GM20000 (cell line): Measurements from ENCODE around the gene KCNMA1.

Source experiments
- DNase-seq: peaks from one replicate; pipeline ENCODE4 v3.0.0; 2012; ENCODE audit warnings: low spot score
- CTCF ChIP-seq: IDR thresholded peaks from 2 replicates; pipeline ENCODE4 v1.5.1; 2012; ENCODE audit warnings: mild to moderate bottlenecking, control low read depth; ENCODE audit errors: extremely low read depth, missing control alignments

KCNMA1 gene

DNA sequence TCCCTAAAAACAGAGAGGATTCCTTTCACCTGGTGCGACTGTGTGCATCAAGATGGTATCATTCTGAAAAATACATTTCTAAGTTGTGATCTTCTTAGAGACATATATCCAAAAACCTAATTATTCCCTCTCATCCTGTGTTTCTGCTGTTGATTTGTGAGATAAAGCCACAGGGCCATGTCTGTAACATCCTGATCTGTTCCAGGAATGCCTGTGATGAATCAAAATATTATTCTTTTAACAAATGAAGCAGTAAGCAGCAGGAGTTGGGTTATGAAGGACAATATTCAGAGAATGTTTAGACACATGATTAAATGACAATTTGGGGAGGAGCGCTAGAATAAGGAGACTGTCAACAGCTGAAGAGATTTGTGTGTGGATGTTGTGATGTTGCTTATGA is 731.4 kb downstream of the KCNMA1 start:
- DNase-seq = no peak
- no peak for TF ChIP-seq CTCF

DNA sequence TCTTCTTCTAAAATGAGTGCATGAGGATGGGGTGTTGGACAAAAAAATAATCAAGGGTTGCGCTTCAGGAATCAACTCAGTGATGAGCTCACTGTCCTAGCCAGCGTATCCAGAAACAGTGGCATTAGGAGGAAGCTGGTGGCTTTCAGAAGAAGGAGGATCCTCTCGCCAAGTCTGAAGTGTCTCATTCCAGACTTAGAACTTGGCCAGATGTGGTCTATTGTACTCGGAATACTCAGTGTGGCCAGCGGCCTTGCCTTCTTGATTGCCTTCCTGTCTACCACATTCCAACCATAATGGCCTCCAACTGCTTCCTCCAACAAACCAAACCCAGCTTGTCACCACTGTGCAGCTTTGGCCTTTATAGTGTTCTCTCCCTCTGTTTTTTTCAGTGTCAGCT is 732.4 kb downstream of the KCNMA1 start:
- TF ChIP-seq CTCF = no peak
- DNase-seq = no peak

- TF ChIP-seq CTCF = no peak
Observed at GRCh38 chr10:76903387-76903945, 734.1 kb downstream of the KCNMA1 start.

DNA sequence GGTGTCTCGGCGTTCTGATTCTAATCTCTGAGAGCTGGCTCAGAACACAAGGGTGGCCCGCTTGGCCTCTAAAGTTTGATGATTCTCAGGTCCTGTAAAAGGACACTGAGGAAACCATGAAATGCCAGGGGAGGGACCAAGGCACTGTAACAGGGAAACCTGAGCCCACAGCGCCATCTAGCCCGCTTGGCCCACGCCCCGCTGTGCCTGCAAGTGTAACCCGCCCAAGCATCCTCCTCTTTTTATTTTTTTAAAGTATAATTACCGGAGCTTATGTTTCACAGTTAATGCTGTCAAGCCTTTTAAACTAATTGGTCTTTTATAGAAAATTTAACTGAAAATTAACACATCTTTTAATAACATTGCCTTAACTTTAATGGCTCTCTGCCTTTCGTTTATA is 734.7 kb downstream of the KCNMA1 start:
- no peak for DNase-seq
- no peak for TF ChIP-seq CTCF

More at GRCh38 chr10:76903387-76903945, 734.1 kb downstream of the KCNMA1 start:
- no peak for DNase-seq

DNA sequence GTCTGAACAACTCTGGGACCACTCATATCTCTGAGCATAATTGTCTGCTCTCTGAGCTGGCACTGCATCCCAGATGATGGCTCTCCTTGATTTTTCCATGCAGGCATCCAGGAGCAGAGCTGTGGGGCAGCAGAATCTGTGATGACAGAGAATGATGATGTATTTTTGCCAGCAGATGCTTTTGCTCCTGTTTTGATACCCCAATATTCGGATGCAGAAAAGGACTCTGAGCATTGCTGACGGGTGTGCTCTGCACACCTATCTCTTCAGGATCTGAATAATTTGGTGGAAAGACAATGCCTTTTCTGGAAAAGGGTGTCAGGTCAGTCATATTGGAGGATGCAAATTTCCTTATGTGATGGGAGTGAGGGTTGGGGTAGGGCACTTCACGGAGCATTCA is 735.9 kb downstream of the KCNMA1 start:
- DNase-seq = no peak
- TF ChIP-seq CTCF = no peak

GRCh38 chr10:76899490-76899889 is 738.1 kb downstream of the KCNMA1 start:
- TF ChIP-seq CTCF = no peak
- DNase-seq = no peak

DNA sequence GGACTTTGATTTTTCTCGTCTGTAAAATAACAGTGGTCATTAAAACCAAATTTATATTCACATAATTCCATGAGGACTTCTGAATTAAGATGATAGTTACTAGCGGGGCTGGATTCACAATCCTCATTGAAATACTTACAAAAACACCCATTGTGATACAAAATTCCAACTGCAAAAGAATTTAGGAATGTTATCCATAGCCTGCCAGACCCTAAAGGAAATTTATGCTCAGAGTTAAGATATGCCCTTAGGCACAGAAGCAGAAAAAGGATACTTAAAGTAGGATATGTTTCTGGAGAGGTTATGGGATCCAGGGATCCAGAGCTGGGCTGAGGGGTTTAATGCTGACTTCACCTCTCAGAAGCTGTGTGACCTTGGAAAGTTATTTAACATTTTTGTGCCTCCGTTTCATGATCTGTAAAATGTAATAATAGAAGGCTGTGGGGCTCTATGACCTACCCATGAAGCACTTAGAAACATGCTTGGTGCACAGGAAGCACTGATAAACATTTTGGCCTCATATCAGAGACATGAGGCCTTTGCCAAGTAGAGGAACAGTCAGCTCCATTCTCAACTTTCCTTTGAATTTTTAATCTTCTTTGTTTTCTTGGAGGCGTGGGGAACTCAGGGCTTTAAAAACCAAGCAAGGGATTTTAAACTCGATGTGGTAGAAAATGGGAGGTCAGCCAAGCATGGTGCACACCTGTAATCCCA is 744.7 kb downstream of the KCNMA1 start:
- TF ChIP-seq CTCF = no peak

More for the DNA sequence above, 744.7 kb downstream of the KCNMA1 start:
- no peak for DNase-seq
